NCI-H2171 (cell line): ENCODE results near the gene MAP3K14.

ENCODE experiments used
- DNase-seq: peaks from one replicate; lab custom pipeline; 2025; lab: John Stamatoyannopoulos, UW

MAP3K14 gene

DNA sequence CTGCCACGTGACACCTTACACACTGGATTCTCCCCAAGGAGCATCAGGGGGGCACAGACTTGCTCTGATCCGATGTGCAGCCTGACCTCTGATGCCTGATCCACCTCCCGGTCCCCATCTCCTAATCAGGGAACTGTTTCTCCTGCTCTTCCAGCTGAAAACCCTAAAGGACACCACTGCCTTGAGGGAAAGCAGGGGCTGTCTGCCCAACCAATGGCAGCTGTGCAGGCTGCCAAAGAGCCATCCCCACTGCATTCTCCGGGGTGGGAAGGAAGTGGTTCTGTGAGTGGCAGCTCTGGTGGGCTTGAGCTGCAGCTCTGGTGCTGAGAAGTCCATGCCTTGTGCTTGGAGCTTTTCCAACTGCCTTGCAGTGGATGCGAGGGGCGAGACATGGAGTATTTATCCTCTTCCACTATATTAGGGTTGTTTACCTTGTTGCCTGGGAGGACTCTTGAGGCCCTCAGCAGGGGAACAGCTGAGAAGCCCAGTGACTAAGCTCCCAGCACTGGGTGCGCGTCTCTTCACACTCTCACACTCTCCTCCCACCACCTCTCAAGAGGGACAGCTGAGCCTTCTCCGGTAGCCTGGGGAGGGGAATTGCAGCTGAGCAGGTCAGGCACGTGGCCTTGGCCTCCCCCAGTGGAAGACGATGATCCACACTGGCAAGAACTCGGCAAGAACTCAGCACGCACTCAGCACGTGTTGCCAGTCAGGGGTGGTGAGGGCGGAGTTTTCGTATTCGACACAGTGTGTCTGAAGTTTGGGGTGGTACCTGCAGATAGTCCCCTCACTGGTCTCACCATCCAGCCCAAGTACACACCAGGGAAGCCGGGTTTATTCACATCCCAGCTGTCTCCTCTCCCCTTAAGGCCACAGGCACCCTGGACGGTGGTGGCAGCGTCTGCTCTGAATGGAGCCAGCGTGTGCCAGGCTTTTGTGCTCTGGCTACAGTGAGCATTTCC, 33.9 kb downstream of the MAP3K14 start:
- DNase-seq, result no peak

DNA sequence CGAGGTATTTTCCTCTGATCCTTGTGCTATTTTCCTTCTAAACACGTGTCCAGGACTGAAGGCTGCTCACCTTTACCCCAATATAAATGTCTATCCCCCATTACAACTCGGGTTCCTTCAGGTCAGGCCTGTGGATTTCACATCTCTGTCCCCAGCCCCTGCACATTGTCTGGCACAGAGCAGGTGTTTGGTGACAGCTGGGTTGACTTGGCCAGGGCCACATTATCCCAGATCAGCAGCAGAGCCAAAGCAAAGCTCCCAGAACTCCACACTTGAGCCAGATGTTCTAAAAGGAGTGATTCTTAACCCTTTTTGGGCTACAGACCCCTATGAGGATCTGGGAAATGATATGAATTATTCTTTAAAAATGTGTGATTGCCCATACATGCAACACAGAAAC, 36.9 kb downstream of the MAP3K14 start:
- DNase-seq, result no peak

DNA sequence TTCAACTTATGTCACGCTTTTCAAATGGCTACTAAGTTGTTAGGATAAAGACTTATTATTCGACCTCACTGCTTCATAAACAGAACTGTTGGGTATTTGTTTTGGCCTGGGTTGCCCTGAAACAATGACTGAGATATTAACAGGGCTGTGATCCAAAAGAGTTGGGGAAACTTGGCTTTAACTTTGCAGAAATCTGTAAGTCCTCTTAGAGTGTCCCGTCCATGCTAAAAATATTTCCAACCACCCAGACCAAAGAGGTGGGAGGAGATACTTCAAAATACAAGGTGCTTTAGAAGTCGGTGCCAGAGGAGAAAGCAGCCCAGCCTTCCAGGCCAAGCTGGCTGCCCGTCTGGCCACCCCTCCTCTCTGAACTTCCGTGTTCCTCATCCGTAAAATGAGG, 38.8 kb downstream of the MAP3K14 start:
- DNase-seq, result no peak

DNA sequence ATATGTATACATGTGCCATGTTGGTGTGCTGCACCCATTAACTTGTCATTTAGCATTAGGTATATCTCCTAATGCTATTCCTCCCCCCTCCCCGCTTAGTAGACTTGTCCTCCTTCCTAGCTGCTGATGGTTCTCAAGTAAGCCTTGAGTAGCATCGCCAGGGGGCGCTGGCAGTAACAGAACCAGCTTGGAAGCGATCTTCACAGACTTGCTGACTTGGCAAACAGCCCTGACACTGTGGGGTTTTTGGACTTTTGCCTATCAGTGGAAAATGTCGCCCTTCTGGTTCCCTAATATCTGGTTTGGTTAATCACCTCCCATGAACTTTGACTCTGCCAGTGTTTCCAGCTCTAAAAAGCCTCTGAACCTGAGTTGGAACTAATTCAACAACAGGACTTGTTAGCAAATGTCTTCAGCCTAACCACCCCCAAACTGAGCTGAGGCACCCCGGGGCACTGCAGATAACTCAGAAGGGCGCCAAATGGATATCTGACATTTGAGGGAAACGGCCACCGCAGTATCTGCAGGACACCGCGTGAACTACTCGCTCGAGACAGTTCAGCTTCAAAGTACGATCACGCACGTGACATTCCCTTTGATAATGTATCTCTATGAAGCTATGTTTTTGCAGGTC, 39.5 kb downstream of the MAP3K14 start:
- DNase-seq, result peak; percentile 77

DNA sequence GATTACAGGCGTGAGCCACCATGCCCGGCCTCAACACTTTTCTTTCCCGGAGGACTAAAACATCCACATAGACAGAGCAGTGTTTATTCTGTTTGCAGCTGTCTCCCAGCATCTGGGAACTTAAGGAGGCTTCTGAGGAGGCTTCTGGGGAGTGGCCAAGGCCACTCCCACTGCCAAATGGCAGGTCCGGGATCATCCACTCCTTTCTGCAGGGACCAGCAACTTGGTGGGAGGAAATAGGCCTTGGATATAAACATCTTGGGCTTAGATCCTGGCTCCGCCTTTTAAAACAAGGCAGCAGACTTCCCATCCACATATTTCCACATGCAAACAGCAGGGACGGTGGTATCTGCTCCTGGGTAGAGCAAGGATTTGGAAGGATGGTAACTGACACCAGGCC, 40.8 kb downstream of the MAP3K14 start:
- DNase-seq, result no peak

DNA sequence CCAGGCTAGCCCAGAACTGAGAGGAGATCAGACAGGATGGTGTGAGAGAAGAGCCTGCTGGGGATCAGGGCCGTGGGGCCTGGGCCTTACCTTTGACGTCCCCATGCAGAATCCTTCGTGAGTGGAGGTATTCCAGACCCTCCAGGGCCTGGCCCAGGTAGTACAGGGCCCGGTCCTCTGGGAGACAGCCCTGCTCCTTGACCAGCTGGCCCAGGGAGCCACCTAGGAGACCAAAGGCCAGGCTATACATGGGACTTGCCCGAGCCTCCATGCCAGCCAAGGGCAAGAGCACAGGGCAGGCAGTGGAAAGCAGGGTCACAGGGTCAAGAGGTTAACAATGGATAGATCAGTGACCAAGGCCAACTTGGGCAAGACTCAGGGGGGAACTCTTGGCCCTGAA, 42.8 kb downstream of the MAP3K14 start:
- no peak for DNase-seq

DNA sequence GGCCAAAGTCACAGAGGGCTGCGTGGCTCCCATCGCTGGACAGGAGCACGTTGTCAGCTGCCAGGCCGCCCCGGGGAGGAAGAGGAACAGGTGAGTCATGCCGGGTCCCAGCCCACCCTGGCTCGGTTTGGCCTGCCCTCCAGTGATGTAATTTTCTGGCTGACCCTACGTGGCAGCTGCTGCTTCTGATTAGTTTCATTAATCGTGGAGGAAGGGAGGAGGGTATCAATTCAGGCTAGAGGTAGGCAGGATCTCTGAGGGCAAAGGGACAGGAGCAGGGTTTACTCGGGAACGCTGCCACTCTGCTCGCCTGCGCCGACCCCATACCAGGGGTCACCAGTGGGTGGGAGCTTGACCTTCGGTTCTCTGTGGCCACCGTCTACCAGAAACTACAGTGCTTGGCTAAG, 43.3 kb downstream of the MAP3K14 start:
- no peak for DNase-seq

DNA sequence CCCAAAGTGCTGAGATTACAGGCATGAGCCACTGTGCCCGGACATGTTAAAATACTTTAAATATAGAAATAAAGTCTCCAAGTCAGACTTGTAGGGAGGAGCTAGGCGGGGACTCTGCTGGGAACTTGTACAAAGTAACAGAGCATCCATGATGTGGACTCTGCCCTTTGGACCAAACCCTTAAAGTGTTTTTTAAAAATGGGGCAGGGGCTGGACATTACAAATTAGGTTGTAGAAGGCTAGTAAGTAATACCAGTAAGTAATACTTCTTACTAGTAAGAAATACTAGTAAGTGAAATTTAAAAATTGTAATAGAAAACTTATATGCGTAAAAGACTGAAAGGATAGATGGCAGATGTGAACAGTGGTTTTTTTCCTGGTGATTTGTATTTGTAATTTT, 45.2 kb downstream of the MAP3K14 start:
- no peak for DNase-seq

DNA sequence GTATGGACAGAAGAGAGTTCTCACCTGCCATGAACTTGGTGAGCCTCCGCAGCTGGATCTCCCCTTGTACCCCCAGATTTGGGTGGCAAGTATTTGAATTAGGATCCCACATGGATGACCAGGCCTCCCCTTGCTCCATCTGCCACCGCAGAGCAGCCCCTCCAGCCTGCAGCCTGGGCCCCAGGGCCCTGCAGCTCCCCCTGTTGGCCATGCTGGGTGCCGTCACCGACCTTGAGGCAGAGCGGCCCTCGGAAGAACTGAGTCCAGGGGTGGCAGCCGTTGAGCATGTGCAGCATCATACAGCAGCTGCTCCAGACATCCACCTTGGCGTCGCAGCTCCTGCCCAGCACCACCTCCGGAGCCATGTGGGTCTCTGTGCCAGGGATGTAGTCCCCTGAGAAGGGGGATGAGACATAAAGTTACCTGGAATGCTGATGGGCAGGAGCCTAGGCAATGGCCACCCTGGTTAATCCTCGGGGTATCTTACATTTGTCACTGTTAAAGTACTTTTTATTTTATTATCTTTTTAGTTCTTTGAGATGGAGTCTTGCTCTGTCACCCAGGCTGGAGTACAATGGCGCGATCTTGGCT, 45.9 kb downstream of the MAP3K14 start:
- no peak for DNase-seq

DNA sequence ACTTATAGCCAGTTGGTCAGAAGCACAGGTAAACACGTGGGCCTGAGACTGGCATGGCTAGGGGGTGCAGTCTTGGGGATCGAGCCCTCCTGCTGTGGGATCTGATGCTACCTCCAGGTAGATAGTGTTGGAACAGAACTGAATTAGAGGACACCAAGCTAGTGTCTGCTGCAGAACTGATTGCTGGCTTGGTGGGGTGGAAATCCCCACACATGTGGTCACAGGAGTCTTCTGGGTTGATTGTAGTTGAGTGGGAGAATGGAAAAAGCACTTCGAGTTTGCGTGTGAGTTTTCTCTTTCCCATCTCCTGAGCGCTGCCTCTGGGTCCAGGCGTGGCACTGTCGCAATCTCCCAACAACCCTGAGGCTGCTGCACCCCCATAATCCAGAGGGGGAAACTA, 46.9 kb downstream of the MAP3K14 start:
- no peak for DNase-seq

DNA sequence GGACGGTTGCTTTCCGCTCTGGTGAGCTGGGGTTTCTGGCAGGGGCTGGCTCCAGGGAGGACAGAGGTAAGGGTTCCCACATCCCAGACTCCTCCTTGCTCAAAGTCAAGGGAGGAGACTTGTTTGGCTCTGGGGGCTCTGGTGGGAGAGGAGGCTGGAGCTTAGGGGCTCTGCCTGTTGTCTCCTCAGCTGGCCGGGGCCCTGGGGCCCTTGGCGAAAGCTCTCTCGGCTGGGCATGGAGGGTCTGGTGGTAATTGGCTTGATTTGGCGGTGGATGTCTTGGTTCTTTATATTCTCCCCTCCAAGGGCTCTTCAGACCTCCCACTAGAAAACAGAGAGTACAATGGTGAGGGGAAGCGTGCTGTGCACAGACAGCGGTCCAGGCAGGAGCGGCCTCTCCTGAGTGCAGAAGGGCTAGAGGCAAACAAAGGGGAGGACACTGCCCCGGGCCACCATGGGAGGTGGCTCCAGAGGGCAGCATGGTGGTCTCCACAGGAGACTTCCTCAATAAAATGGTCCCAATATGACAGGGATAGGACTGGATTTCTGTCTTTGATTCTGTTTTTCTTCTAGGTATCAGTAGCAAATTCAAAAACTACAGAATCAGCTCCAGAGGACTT, 49.3 kb downstream of the MAP3K14 start:
- no peak for DNase-seq

DNA sequence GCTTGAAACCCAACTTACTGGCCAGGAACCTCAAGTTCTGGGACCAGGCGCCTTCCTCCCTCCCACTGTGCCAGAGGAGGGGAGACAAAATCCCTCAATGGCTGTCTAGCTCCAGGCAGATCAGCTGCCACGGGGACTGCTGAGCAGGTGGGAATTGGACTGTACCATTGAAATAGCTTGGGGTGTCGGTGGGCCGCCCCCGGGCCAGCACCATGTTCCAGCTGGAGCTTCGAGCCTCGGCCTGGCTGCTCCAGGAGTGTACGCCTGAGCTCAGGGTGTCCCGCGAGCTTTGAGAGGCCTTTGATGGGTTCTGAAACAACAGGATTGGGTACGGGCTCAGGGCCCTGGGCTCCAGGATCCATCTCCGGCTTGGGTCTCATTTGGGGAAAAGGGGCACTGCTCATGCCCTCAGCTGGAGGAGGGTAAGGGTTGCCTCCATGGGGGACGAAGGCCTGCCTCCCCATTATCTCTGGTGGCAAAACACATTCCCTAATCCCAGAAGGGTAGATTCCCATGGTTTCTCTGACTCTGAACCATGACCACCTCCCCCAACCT, 50.4 kb downstream of the MAP3K14 start:
- DNase-seq, result no peak

DNA sequence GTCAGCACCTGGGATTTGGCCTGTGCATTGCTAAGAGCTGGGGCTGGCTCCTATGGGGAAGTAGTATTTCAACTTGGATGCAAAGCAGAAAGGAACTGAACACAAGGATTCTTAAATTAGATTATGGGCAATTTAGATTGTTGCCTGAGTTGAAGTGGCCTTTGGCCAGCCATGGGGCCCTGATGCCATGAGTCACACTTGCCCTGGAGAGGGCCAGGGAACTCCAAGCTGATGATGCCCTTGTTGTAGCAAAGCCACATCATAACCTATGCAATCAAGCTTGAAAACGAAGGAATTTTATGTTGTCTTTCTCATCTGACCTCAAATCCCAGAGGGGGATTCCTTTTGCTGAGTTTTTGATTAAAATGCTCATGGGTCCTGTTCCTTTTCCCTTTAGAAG, 51.0 kb downstream of the MAP3K14 start:
- no peak for DNase-seq

DNA sequence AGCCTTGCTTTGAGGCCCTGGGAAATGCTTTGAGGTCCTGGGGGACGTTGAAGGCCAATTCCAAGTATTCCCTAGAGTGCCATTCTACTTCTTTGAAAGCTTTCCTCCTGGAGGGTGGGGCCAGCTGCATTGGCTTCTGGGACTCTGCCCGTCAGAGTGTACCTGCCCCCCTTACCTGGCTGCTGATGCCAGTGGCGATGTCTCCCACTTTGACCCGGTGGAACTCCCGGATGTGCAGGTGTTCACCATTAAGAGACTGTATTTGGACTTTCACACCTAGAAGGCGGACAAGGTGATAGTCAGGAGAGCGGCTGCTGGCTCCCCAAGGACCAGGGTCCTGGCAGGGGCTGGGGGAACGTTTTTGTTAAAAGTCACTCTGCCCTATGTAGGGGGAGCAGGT, 51.8 kb downstream of the MAP3K14 start:
- no peak for DNase-seq

DNA sequence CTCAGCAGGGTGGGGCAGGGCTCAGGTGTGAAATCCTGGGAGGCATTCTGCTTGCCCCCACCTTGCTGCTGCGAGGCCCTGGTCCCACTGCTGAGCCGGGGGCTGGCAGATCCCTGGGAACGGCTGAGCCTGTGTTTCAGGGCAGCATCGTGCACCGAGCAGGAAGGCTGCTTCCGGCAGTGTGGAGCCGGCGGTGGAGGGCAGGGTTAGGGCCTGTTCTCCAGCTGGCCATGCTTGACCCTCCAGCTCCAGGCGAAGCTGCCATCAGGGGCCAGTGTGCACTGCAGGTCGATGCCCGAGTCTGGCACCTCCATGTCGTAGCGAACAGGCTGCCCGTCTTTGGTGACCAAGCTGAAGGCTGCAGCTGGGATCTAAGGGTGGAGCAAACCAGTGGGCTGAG, 52.4 kb downstream of the MAP3K14 start:
- no peak for DNase-seq

DNA sequence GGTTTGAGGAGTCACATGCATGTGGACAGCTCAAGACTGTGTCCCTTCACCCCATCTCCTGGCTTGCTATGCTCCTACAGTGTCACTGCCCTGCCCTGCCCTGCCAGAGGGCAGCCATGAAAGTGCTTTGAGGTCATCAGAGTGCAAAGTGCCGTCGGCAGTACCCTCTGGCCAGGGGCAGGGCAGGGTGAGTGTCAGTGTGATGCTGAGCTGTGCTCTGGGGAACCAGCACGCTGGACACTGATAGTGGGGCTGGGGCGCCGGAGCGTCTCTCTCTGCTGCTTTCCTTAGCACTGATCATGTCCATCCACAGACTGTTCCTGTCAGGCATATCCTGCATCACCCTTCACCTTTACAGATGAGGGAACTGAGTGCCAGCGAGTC, 53.4 kb downstream of the MAP3K14 start:
- no peak for DNase-seq

DNA sequence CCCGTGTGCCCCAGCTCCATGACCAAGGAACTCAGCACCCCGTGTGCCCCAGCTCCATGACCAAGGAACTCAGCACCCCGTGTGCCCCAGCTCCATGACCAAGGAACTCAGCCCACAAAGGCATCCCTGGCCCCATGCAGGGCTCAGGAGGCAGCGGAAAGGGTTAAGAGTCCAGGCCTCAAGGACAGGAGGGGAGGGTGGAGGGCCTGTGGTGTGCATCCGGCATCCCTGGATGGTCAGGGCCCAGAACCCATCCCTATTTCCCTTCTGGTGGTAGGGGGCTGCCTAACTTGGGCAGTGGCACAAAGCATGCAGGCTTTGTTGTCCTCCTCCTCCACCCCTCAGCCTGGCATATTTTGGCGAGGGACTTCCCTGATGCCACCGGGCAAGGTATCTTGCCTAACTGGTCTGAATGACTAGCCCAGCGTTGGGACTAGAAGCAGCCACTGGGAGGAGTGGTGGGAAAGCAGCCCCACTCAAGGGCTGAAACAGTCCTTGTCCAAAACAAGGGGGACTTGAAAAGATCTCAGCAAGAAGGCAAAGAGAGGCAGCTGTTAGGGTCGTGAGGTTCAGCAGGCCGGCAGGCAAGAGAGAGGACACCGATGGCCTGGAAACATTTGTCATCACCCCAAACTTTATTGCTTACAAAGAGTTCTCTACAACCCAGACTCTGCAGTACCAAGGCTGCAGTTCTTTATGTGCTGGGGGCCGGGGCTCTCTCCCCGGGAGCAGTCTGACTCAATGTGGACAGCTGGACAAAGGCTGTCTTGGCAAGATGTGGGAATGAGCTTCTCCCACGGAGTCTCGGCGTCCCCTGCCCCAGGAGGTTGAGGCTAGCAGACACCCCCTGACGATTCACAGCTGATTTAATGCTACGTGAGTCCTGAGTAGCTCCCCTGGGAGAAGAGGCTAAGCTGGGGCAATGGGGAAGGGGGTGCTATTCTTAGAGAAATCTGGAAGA, 54.0 kb downstream of the MAP3K14 start:
- DNase-seq, result no peak

DNA sequence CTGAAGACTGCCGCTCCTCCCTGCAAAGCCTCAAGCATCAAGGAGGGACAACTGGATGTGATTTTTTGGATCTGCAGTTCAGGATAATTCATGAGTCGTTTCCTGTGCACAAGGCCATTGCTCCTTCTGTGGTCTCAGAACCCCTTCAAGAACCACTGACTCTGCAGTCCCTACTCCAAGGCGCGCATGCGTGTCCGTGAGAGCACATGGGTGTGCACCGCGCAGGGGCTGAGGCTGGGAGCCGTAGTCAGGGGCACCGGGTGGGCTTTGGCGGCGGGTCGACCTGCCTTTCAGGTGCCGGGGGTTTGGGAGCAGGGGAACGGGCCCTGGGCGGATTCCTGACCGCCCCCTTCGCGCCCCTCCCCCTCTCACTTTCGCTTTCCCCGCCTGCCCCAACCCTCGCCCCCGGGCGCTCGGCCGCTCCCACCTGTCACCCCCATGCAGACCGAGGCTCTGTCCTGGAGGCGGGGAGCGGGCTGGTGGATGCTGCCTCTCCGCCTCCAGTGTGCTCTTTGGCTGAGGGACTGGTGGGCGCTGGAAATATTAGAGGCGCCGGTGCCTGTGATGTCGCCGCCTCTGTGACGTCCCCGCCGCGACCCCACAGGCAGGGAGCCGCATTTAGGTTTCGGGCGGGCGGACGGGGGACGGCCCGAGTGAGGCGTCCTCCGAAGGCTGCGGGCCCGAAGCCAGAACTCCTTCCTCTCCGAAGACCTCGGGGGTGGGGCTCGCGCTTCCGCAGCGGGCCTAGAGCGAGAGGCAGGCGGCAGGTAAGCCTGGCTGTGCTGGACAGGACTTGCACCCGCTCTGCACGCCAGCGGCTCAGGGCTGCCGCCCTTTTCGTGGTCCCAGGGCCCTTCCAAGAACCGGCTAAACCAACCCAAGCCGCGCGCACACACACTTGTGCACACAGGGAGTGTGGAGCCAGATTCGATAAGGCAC, 55.0 kb downstream of the MAP3K14 start, which contains the start of gene SPATA32:
SPATA32 (minus strand) TSS at position 518 of the 939 bp plus-strand sequence; CDS start at position 440, 78 bp downstream.
- DNase-seq, result no peak

DNA sequence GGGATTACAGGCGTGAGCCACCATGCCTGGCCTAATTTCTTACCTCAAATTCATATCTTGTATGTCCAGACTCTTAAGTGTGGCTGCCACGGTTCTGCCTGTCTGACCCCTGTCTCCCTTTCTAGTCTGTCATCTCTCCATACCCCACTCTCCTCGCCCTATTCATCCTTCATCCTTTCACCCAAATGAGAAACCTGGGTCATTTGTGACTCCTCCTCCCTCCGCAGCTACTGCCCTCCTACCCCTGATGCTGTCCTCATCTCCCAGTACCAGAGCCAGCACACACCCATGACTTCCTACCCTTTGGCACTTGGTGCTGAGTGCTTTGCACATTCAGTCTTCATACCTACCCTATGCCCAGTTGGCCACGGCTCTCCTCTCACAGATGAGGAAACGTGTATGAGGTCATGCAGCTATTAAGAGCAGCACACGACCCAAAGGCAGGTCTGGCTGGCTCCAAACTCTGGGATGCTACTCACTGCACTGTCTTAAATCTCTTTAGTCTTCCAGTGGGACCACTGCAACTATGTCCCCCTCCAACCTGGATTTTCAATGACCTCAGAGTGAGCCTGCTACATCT, 56.5 kb downstream of the MAP3K14 start:
- no peak for DNase-seq

DNA sequence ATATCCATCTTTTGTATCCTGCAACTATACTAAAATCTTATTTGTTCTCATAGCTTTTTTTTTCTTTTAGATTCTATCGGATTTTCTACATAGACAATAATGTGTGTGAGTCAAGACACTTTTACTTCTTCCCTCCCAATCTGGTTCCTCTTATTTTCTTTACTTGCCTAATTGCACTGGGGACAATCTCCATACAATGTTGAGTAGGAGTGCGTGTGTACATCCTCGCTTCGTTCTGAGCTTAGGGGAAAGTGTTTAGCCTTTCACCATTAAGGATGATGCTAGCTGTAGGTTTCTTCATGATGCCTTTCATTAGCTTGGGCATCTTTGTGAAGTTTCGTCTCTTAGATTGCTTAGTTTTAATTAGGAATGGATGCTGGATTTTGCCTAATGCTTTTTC, 57.8 kb downstream of the MAP3K14 start:
- DNase-seq, result no peak
